MM.1S (cell line): Measurements from ENCODE around the gene TREML4.

Experiments used
- DNase-seq: peaks from one replicate; pipeline ENCODE4 v3.0.0-alpha.2; 2015
- H2AFZ ChIP-seq: fragments of 300-600 bp; sonication (generic); 2 replicates; pipeline ENCODE4 v1.6.0; 2016; ENCODE audit warnings: antibody characterized with exemption, low read length
- H3F3A ChIP-seq: fragments of 300-600 bp; sonication (generic); 2 replicates; pipeline ENCODE4 v1.6.1; 2016; ENCODE audit warnings: mild to moderate bottlenecking, antibody characterized with exemption, low read length, moderate library complexity, mixed read lengths; ENCODE audit not compliant: insufficient read depth
- H3K27ac ChIP-seq: fragments of 300-600 bp; sonication (generic); 2 replicates; pipeline ENCODE4 v1.5.1; 2016; ENCODE audit warnings: mild to moderate bottlenecking, low read length
- H3K27me3 ChIP-seq: fragments of 300-600 bp; sonication (generic); replicated peaks from 2 replicates; pipeline ENCODE4 v1.6.0; 2016; ENCODE audit warnings: low read length; ENCODE audit not compliant: insufficient read depth
- H3K36me3 ChIP-seq: fragments of 300-600 bp; sonication (generic); replicated peaks from 2 replicates; pipeline ENCODE4 v1.6.1; 2016; ENCODE audit warnings: mild to moderate bottlenecking, low read length, mixed read lengths; ENCODE audit not compliant: insufficient read depth
- H3K4me1 ChIP-seq: fragments of 300-600 bp; sonication (generic); 2 replicates; pipeline ENCODE4 v1.6.1; 2016; ENCODE audit warnings: low read length, mixed read lengths
- H3K4me2 ChIP-seq: fragments of 300-600 bp; sonication (generic); 2 replicates; pipeline ENCODE4 v1.6.0; 2016; ENCODE audit warnings: low read depth, low read length
- H3K4me3 ChIP-seq: fragments of 300-600 bp; sonication (generic); 2 replicates; pipeline ENCODE4 v1.5.1; 2016; ENCODE audit warnings: low read length, mixed read lengths
- H3K79me2 ChIP-seq: fragments of 300-600 bp; sonication (generic); 2 replicates; pipeline ENCODE4 v1.6.1; 2016; ENCODE audit warnings: mixed run types, low read length, mixed read lengths
- H3K9ac ChIP-seq: fragments of 300-600 bp; sonication (generic); 2 replicates; pipeline ENCODE4 v1.6.1; 2016; ENCODE audit warnings: low read length, mixed read lengths
- H3K9me2 ChIP-seq: fragments of 300-600 bp; sonication (generic); replicated peaks from 2 replicates; pipeline ENCODE4 v1.6.1; 2016; ENCODE audit warnings: mild to moderate bottlenecking, low read length, mixed read lengths; ENCODE audit not compliant: insufficient read depth
- H3K9me3 ChIP-seq: fragments of 300-600 bp; sonication (generic); replicated peaks from 2 replicates; pipeline ENCODE4 v1.6.1; 2016; ENCODE audit warnings: mild to moderate bottlenecking, low read length, mixed read lengths; ENCODE audit not compliant: insufficient read depth
- H4K20me1 ChIP-seq: fragments of 300-600 bp; sonication (generic); 2 replicates; pipeline ENCODE4 v1.6.1; 2016; ENCODE audit warnings: mild to moderate bottlenecking, low read length, moderate library complexity, mixed read lengths; ENCODE audit not compliant: insufficient read depth
- CTCF ChIP-seq: fragments of 300-600 bp; sonication (generic); IDR thresholded peaks from 2 replicates; pipeline ENCODE4 v1.5.1; 2016; ENCODE audit warnings: antibody characterized with exemption, low read length, mixed read lengths
- EZH2 ChIP-seq: fragments of 300-600 bp; sonication (generic); optimal IDR thresholded peaks from 2 replicates; pipeline ENCODE3; 2017; ENCODE audit warnings: low read depth, mild to moderate bottlenecking, antibody characterized with exemption, low read length, mixed read lengths
- EZH2phosphoT487 ChIP-seq: fragments of 300-600 bp; sonication (generic); IDR thresholded peaks from 2 replicates; pipeline ENCODE4 v1.6.1; 2018; ENCODE audit warnings: antibody characterized with exemption, low read length

The TREML4 gene

GRCh38 chr6:41222045-41222444 is 6.1 kb upstream of the TREML4 start:
- no peaks in the 10 kb centered on the region for H3K9me2 ChIP-seq
- H2AFZ ChIP-seq = no peak overlapping the region
- H3K27ac ChIP-seq = no peak overlapping the region
- no peaks in the 10 kb centered on the region for H3F3A ChIP-seq
- H3K4me3 ChIP-seq = no peak overlapping the region
- H3K9me3 ChIP-seq = no peaks in the 10 kb centered on the region
- H4K20me1 ChIP-seq = no peaks in the 10 kb centered on the region
- no peak for TF ChIP-seq EZH2phosphoT487
- TF ChIP-seq CTCF = no peak
- no peak for TF ChIP-seq EZH2
- no peaks in the 10 kb centered on the region for H3K79me2 ChIP-seq
- H3K9ac ChIP-seq = no peak overlapping the region
- H3K36me3 ChIP-seq = no peaks in the 10 kb centered on the region
- H3K4me2 ChIP-seq = no peak overlapping the region
- no peaks in the 10 kb centered on the region for H3K27me3 ChIP-seq
- no peaks in the 10 kb centered on the region for H3K4me1 ChIP-seq
- DNase-seq = no peak

GRCh38 chr6:41222513-41222912 is 5.6 kb upstream of the TREML4 start:
- Histone ChIP-seq H3K4me3 (no peak overlapping the region), H3K4me1 (no peaks in the 10 kb centered on the region), H3K9ac (no peak overlapping the region), H2AFZ (no peak overlapping the region), H3F3A (no peaks in the 10 kb centered on the region), H3K36me3 (no peaks in the 10 kb centered on the region), H3K27ac (no peak overlapping the region), H3K9me3 (no peaks in the 10 kb centered on the region), H3K4me2 (no peak overlapping the region), H4K20me1 (no peaks in the 10 kb centered on the region), H3K27me3 (no peaks in the 10 kb centered on the region), H3K79me2 (no peaks in the 10 kb centered on the region), H3K9me2 (no peaks in the 10 kb centered on the region)
- no peak for DNase-seq
- TF ChIP-seq CTCF = no peak
- no peak for TF ChIP-seq EZH2phosphoT487
- TF ChIP-seq EZH2 = no peak

- Histone ChIP-seq H3K4me3 (no peak overlapping the region), H3K4me1 (no peaks in the 10 kb centered on the region), H3K9me2 (no peaks in the 10 kb centered on the region), H3K27ac (no peak overlapping the region), H2AFZ (no peak overlapping the region), H3K79me2 (no peaks in the 10 kb centered on the region), H3K27me3 (no peaks in the 10 kb centered on the region), H3F3A (no peaks in the 10 kb centered on the region), H3K9me3 (no peaks in the 10 kb centered on the region), H3K4me2 (no peak overlapping the region), H3K9ac (no peak overlapping the region), H3K36me3 (no peaks in the 10 kb centered on the region), H4K20me1 (no peaks in the 10 kb centered on the region)
- TF ChIP-seq EZH2 (no peak), EZH2phosphoT487 (no peak), CTCF (no peak)
- no peak for DNase-seq
Observed at GRCh38 chr6:41224800-41225199, 3.3 kb upstream of the TREML4 start.
